Glutamatergic neuron (in vitro differentiated cells): ENCODE data around the gene GART. TPM values are rescaled to one million over a fixed set of nuclear protein-coding genes. Genes with fewer than 3 reads are reported as not detected.
"Not testable (repeated sequence)": the region's sequence is repeated elsewhere in the genome, so short reads cannot be mapped to it uniquely, and the experiment has no call there.

Experiments
- DNase-seq: peaks from one replicate; pipeline ENCODE4 v3.0.0; 2022
- H3K27ac Mint-ChIP-seq: one replicate; pipeline ENCODE4 v1.8.0; 2020; ENCODE audit warnings: mild to moderate bottlenecking, mixed read lengths, inconsistent platforms; ENCODE audit not compliant: unreplicated experiment
- H3K27me3 Mint-ChIP-seq: one replicate; pipeline ENCODE4 v1.8.0; 2020; ENCODE audit warnings: mild to moderate bottlenecking, moderate library complexity, mixed read lengths, inconsistent platforms; ENCODE audit not compliant: unreplicated experiment
- H3K36me3 Mint-ChIP-seq: one replicate; pipeline ENCODE4 v1.8.0; 2020; ENCODE audit warnings: mild to moderate bottlenecking, mixed read lengths, inconsistent platforms; ENCODE audit not compliant: unreplicated experiment
- H3K4me1 Mint-ChIP-seq: one replicate; pipeline ENCODE4 v1.8.0; 2020; ENCODE audit warnings: mild to moderate bottlenecking, low read depth, mixed read lengths, inconsistent platforms; ENCODE audit not compliant: unreplicated experiment
- H3K4me3 Mint-ChIP-seq: one replicate; pipeline ENCODE4 v1.8.0; 2020; ENCODE audit warnings: mild to moderate bottlenecking, mixed read lengths, inconsistent platforms; ENCODE audit not compliant: unreplicated experiment
- H3K9me3 Mint-ChIP-seq: one replicate; pipeline ENCODE4 v1.8.0; 2020; ENCODE audit warnings: mild to moderate bottlenecking, moderate library complexity, mixed read lengths, inconsistent platforms; ENCODE audit not compliant: unreplicated experiment
- CTCF ChIP-seq: fragments of 200-600 bp; sonication (generic); IDR thresholded peaks from one replicate; pipeline ENCODE4 v1.5.0; 2021; ENCODE audit not compliant: partially characterized antibody, unreplicated experiment
- total RNA-seq: library from RNA; stranded (reverse); fragmentation: NEBNext Ultra II Directional; extraction: Animal tissue kit (Norgen Biotek cat#: 25700); gene quantifications from one replicate; pipeline ENCODE4 v1.2.1, GENCODE V29; 2021; ENCODE audit not compliant: unreplicated experiment

Gene GART
- total RNA-seq, 1 donor from 2014 or later = 70.3 TPM

DNA sequence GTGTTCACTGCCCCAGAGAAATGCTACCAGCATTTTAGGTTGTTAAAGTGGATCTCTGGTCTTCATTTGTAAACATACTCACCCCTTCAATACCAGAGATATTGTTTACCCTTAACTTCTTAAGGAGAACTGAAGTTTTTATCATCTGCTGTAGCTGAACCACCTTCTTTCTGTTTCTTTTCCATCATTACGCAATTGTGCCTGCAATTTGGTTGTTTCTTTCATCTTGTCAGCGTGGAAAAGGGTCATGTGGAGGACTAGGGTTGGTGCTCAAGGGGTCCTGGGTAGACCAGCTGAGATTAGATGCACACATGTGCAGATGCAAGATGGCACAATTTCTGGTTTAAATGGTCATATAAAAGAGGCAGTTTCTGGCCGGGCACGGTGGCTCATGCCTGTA, 23.0 kb downstream of the GART start:
- Mint-ChIP-seq H3K4me1 (peaks cover 8% of the 10 kb centered on the region), H3K27me3 (no peaks in the 10 kb centered on the region), H3K36me3 (peaks cover 5% of the 10 kb centered on the region), H3K27ac (no peak overlapping the region), H3K9me3 (no peaks in the 10 kb centered on the region), H3K4me3 (no peak overlapping the region)
- TF ChIP-seq CTCF = no peak
- no peak for DNase-seq

DNA sequence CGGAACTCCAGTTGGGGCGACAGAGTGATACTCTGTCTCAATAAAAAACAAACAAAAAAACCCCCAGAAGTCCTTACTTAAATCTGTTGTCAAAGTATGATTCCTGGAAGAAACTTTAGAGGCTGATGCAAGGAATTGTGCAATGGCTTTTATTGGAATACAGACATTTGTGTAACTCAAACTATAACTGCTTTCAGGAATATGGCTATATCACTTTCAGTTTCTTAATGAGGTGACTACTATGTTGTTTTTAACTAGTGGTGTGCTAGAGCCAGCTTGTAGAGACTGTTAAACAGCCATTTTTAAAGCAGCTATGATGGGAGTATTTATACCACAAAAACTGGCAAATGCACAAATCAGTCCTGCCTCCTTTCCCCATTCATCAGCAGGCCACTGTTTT, 27.7 kb downstream of the GART start:
- peaks cover 5% of the 10 kb centered on the region for H3K36me3 Mint-ChIP-seq
- no peak for DNase-seq
- no peak overlapping the region for H3K27ac Mint-ChIP-seq
- peaks cover 2% of the 10 kb centered on the region for H3K27me3 Mint-ChIP-seq
- no peak for TF ChIP-seq CTCF
- H3K9me3 Mint-ChIP-seq = no peaks in the 10 kb centered on the region
- H3K4me1 Mint-ChIP-seq = no peaks in the 10 kb centered on the region
- H3K4me3 Mint-ChIP-seq = no peak overlapping the region

DNA sequence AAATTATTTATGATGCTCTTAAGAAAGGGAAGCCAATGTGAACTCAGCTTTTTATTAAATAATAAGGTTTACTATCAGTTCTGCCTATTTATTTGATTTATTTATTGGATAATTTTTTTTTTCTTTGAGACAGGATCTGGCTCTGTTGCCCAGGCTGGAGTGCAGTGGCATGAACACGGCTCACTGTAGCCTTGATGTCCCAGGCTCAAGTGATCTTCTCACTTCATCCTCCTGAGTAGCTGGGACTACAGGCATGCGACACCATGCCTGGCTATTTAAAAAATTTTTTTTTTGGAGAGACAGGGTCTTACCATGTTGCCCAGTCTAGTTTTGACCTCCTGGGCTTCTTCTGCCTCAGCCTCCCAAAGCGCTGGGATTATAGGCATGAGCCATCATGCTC, 29.4 kb downstream of the GART start:
- Mint-ChIP-seq H3K9me3 (no peaks in the 10 kb centered on the region), H3K27me3 (peaks cover 2% of the 10 kb centered on the region), H3K4me1 (no peaks in the 10 kb centered on the region), H3K27ac (no peak overlapping the region), H3K36me3 (peaks cover 5% of the 10 kb centered on the region), H3K4me3 (no peak overlapping the region)
- no peak for TF ChIP-seq CTCF
- DNase-seq = no peak

DNA sequence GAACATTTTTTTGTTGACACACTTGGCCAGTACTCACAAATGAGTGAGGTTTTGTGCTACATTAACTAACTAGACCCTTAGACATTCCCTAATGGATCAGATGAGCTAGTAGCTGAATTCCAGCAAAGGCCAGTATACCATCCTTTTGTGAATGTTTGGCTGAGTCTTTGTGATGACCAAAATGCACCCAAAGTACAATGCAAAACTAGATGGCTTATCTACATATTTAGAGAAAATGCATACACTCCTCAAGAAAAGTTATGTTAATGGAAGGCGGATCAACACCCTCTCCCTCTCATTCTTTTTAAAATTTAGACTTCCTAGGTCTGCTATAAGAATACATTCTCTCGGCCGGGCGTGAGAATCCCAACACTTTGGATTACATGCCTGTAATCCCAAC, 30.3 kb downstream of the GART start:
- Mint-ChIP-seq H3K36me3 (peaks cover 5% of the 10 kb centered on the region), H3K4me3 (no peak overlapping the region), H3K27me3 (peaks cover 2% of the 10 kb centered on the region), H3K9me3 (no peaks in the 10 kb centered on the region), H3K4me1 (no peaks in the 10 kb centered on the region), H3K27ac (no peak overlapping the region)
- no peak for DNase-seq
- TF ChIP-seq CTCF = no peak

DNA sequence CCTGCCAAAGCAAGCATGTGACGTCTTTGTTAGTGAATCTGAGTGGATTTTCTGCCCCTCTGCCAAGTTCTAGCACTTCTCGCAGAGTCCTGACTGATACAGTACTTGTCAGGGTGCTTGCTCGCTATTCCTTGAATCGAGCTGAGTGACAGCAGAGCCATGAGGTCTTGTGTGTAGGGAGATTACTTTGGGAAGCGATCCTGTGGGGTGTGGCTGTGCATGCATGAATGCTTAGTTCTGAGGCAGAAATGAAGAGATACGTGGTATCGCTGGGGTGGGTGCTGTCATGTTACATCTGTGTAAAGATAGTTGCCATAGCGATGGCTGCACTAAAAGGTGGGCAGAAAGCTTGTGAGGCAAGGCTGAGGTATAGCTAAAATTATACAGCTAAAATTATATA, 31.1 kb downstream of the GART start:
- H3K9me3 Mint-ChIP-seq = no peaks in the 10 kb centered on the region

DNA sequence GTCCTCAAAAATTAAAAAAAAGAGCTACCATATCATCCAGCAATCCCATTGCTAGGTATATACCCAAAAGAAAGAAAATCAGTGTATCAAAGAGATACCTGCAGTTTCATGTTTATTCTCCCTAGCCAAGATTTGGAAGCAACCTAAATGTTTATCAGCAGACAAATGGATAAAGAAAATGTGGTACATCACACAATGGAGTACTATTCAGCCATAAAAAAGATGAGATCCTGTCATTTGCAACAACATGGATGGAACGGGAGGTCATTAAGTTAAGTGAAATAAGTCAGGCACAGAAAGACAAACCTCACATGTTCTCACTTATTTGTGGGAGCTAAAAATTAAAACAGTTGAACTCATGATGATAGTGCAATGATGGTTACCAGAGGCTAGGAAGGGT, 34.9 kb downstream of the GART start:
- not testable (repeated sequence) for DNase-seq, H3K36me3 Mint-ChIP-seq, H3K9me3 Mint-ChIP-seq, H3K4me3 Mint-ChIP-seq, H3K27me3 Mint-ChIP-seq, H3K4me1 Mint-ChIP-seq, H3K27ac Mint-ChIP-seq

More for the DNA sequence above, 31.1 kb downstream of the GART start:
- DNase-seq = no peak
- Mint-ChIP-seq H3K4me3 (no peak overlapping the region), H3K27me3 (peaks cover 2% of the 10 kb centered on the region), H3K27ac (no peak overlapping the region), H3K36me3 (no peaks in the 10 kb centered on the region), H3K4me1 (no peaks in the 10 kb centered on the region)
- TF ChIP-seq CTCF = no peak
